Uterus (tissue), 2 donors: ENCODE results near the gene ALG3.

Source experiments
- CTCF ChIP-seq, 4 experiments: fragments of 200-600 bp in 2 of 4; fragments of 450-650 bp in 2 of 4; sonication (generic) in 2 of 4; IDR thresholded peaks; one replicate each; pipeline ENCODE4 v1.5.1; 2016 to 2019; ENCODE audit warnings: antibody characterized with exemption in 4 of 4, mild to moderate bottlenecking in 2 of 4, moderate library complexity in 1 of 4
- POLR2A ChIP-seq, 2 donors: fragments of 450-650 bp; IDR thresholded peaks; one replicate each; pipeline ENCODE4 v1.6.1; 2016; ENCODE audit warnings: antibody characterized with exemption in 2 of 2, mild to moderate bottlenecking in 1 of 2, moderate library complexity in 1 of 2

GRCh38 chr3:184284696-184285095, 35.9 kb upstream of the ALG3 start:
- TF ChIP-seq CTCF (IDR thresholded peaks at IDR 0.05) (no peak), POLR2A (IDR thresholded peaks at IDR 0.05) (no peak)
